Measurements from ENCODE around the gene PTPN18.

DNA sequence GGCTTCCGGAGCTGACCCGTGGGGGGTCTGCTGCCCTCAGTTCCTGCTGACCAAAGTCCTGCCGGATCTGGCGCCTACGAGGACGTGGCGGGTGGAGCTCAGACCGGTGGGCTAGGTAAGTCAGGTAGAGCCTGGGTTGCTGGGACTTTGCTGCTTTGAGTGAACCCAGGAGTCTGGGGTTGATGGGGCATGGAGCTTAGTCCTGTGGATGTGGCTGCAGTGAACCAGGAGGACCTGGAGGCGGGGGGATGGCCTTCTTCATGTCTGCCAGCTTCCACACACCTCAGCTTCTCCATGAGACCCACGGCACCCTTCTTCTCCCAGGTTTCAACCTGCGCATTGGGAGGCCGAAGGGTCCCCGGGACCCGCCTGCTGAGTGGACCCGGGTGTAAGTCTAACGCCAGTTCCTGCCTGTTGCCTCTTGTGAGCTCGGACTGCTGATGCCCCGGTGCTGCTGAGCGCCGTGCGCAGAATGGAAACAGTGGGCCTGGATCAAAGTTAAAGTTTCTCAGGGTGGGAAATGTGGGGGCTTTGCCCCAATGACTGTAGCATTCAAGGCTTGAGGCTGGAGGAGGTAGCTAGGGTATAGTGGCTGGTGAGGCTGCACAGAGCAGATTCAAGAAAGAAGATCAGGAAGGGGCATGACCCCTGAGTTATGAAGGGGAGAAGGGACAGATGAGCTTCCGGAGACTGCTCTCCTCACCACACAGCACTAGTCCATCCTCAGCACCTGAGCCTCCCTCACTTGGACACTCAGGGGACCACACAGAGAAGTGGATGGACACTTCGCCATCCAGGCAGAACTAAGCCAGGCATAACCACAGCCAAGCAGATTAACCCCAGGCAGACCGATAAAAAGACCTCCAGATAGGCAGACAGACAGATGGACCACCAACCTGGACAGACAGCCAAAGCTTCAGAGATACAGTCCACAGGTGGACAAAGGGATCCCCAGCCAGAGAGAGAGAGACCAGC lies 17.3 kb downstream of the PTPN18 start:
- TF ChIP-seq, protein P1, sequence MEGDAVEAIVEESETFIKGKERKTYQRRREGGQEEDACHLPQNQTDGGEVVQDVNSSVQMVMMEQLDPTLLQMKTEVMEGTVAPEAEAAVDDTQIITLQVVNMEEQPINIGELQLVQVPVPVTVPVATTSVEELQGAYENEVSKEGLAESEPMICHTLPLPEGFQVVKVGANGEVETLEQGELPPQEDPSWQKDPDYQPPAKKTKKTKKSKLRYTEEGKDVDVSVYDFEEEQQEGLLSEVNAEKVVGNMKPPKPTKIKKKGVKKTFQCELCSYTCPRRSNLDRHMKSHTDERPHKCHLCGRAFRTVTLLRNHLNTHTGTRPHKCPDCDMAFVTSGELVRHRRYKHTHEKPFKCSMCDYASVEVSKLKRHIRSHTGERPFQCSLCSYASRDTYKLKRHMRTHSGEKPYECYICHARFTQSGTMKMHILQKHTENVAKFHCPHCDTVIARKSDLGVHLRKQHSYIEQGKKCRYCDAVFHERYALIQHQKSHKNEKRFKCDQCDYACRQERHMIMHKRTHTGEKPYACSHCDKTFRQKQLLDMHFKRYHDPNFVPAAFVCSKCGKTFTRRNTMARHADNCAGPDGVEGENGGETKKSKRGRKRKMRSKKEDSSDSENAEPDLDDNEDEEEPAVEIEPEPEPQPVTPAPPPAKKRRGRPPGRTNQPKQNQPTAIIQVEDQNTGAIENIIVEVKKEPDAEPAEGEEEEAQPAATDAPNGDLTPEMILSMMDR (IDR thresholded peaks at IDR 0.05; ENCODE audit: extremely low read depth in 1 of 2, insufficient read depth in 1 of 2, low read depth in 1 of 2, low read length in 2 of 2): peak in 1 of 2 donors; percentile 2
- TF ChIP-seq POLR2AphosphoS5 (IDR thresholded peaks at IDR 0.05; ENCODE audit: insufficient read depth, low read depth, low read length): no peak
- TF ChIP-seq POLR2A (IDR thresholded peaks at IDR 0.05; ENCODE audit: low read depth, low read length): no peak
- no peak for TF ChIP-seq MYC (IDR thresholded peaks at IDR 0.05; ENCODE audit: low read depth, low read length)
- no peak for TF ChIP-seq MAX (IDR thresholded peaks at IDR 0.05; ENCODE audit: insufficient read depth, insufficient read length)
- TF ChIP-seq EZH2 (IDR thresholded peaks at IDR 0.05; ENCODE audit: borderline replicate concordance, low read depth, low read length, severe bottlenecking): no peak
